Epithelial cell of esophagus (primary cell): Measurements from ENCODE around the gene GYG2.

Source experiments
- DNase-seq: peaks from one replicate; pipeline ENCODE4 v3.0.0; 2010; ENCODE audit warnings: low read depth
- H3K4me3 ChIP-seq: 2 replicates; pipeline ENCODE4 v1.5.1; 2011; ENCODE audit warnings: mild to moderate bottlenecking, low read length, control low read depth
- TF ChIP-seq, protein P1 (sequence below): IDR thresholded peaks from 2 replicates; pipeline ENCODE4 v1.5.1; 2011; ENCODE audit warnings: low read depth, mild to moderate bottlenecking, low read length, control low read depth, inconsistent platforms; ENCODE audit not compliant: insufficient read depth; ENCODE audit errors: missing control alignments

GYG2 gene

GRCh38 chrX:2898846-2899512, 70.2 kb downstream of the GYG2 start:
- DNase-seq: peak; percentile 71
- TF ChIP-seq, protein P1, sequence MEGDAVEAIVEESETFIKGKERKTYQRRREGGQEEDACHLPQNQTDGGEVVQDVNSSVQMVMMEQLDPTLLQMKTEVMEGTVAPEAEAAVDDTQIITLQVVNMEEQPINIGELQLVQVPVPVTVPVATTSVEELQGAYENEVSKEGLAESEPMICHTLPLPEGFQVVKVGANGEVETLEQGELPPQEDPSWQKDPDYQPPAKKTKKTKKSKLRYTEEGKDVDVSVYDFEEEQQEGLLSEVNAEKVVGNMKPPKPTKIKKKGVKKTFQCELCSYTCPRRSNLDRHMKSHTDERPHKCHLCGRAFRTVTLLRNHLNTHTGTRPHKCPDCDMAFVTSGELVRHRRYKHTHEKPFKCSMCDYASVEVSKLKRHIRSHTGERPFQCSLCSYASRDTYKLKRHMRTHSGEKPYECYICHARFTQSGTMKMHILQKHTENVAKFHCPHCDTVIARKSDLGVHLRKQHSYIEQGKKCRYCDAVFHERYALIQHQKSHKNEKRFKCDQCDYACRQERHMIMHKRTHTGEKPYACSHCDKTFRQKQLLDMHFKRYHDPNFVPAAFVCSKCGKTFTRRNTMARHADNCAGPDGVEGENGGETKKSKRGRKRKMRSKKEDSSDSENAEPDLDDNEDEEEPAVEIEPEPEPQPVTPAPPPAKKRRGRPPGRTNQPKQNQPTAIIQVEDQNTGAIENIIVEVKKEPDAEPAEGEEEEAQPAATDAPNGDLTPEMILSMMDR: no peak
- H3K4me3 ChIP-seq: no peak overlapping the region

GRCh38 chrX:2901367-2902036, 72.8 kb downstream of the GYG2 start:
- no peak for DNase-seq
- H3K4me3 ChIP-seq: no peak overlapping the region
- TF ChIP-seq, protein P1: no peak

GRCh38 chrX:2902841-2903240, 74.1 kb downstream of the GYG2 start:
- TF ChIP-seq, protein P1: no peak

DNA sequence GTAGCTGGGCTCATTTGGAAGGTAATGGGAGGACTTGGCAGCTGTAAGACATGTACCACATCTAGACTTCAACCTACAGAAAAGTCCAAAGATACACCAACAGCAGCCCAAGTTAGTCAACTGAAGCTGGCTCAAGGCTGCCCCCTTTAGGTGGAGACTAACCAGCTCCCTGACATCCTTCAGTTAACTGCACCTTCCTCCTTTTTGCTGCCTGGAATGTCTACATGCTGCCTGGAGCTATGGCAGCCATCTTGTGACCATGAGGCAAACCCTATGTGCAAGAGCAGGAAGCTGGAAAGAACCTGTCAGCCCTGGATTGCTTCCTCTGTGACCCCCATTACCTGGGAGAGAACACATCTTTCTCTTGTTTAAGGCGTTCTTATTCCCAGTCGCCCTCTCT, 74.6 kb downstream of the GYG2 start:
- H3K4me3 ChIP-seq: no peak overlapping the region
- TF ChIP-seq, protein P1: no peak

More at GRCh38 chrX:2902841-2903240, 74.1 kb downstream of the GYG2 start:
- H3K4me3 ChIP-seq: no peak overlapping the region
- DNase-seq: no peak

GRCh38 chrX:2907295-2907694, 78.6 kb downstream of the GYG2 start:
- TF ChIP-seq, protein P1: no peak

More for the DNA sequence above, 74.6 kb downstream of the GYG2 start:
- no peak for DNase-seq

DNA sequence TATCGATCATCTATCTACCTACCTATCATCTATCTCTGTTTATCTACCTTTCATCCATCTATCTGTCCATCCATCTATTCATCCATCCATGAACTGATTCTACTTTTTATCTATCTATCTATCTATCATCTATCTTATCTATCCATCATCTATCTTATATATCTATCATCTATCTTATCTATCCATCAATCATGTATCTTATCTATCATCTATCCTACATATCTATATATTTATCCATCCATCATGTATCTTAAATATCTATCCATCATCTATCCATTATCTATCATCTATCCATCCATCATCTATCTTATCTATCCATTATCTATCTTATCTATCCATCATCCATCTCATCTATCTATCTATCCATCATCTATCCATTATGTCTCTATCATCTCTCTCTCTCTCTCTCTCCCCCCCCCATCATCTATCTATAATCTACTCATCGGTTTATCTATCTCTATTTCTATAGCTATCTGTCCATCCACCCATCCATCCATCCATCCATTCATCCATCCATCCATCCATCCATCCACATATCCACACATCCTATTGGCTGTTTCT, 79.5 kb downstream of the GYG2 start:
- TF ChIP-seq, protein P1: no peak
- H3K4me3 ChIP-seq: no peak overlapping the region
- no peak for DNase-seq

More at GRCh38 chrX:2907295-2907694, 78.6 kb downstream of the GYG2 start:
- no peak overlapping the region for H3K4me3 ChIP-seq
- DNase-seq: no peak
